OCI-LY3 (cell line): ENCODE results near the gene ZEB1.

Experiments
- H2AFZ ChIP-seq: fragments of 200-600, 300-600 bp; shearing (Covaris generic); 2 replicates; pipeline ENCODE4 v1.6.0; 2014; ENCODE audit warnings: antibody characterized with exemption, low read depth, low read length
- H3K27ac ChIP-seq: fragments of 200-600, 300-600 bp; sonication (generic); 2 replicates; pipeline ENCODE4 v1.5.1; 2014; ENCODE audit warnings: mild to moderate bottlenecking, low read length, moderate library complexity, mixed read lengths
- H3K27me3 ChIP-seq: fragments of 200-600, 300-600 bp; sonication (generic); 2 replicates; pipeline ENCODE4 v1.6.1; 2014; ENCODE audit warnings: low read depth, low read length, mixed read lengths
- H3K36me3 ChIP-seq: fragments of 200-600, 300-600 bp; sonication (generic); replicated peaks from 2 replicates; pipeline ENCODE3; 2014; ENCODE audit warnings: low read depth, low read length, mixed read lengths
- H3K4me1 ChIP-seq: fragments of 300-600, 200-600 bp; sonication (generic); 2 replicates; pipeline ENCODE4 v1.6.1; 2014; ENCODE audit warnings: low read length, mixed read lengths
- H3K4me2 ChIP-seq: fragments of 200-600, 300-600 bp; sonication (generic); 2 replicates; pipeline ENCODE4 v1.6.1; 2014; ENCODE audit warnings: low read length, mixed read lengths
- H3K4me3 ChIP-seq: fragments of 300-600, 200-600 bp; sonication (generic); 2 replicates; pipeline ENCODE4 v1.5.1; 2014; ENCODE audit warnings: antibody characterized with exemption, mild to moderate bottlenecking, low read length, moderate library complexity
- H3K79me2 ChIP-seq: fragments of 300-600, 200-600 bp; shearing (Covaris generic); 2 replicates; pipeline ENCODE4 v1.6.1; 2014; ENCODE audit warnings: mild to moderate bottlenecking, low read length, mixed read lengths
- H3K9ac ChIP-seq: fragments of 300-600, 200-600 bp; shearing (Covaris generic); 2 replicates; pipeline ENCODE4 v1.6.0; 2014; ENCODE audit warnings: mild to moderate bottlenecking, low read length, moderate library complexity
- H3K9me3 ChIP-seq: fragments of 200-600, 300-600 bp; shearing (Covaris generic); 2 replicates; pipeline ENCODE4 v1.6.1; 2014; ENCODE audit warnings: low read length, mixed read lengths; ENCODE audit not compliant: insufficient read depth
- H4K20me1 ChIP-seq: fragments of 200-600, 300-600 bp; sonication (generic); 2 replicates; pipeline ENCODE4 v1.6.1; 2016; ENCODE audit warnings: low read length, mixed read lengths; ENCODE audit not compliant: insufficient read depth
- CTCF ChIP-seq: fragments of 200-600, 300-600 bp; sonication (generic); IDR thresholded peaks from 2 replicates; pipeline ENCODE4 v1.5.1; 2014; ENCODE audit warnings: antibody characterized with exemption, low read length, low read depth
- EZH2phosphoT487 ChIP-seq: fragments of 200-600 bp; shearing (Covaris generic); IDR thresholded peaks from 2 replicates; pipeline ENCODE4 v1.6.1; 2018; ENCODE audit warnings: antibody characterized with exemption, mixed run types, low read depth

Gene ZEB1

GRCh38 chr10:31457858-31458257 is 138.8 kb downstream of the ZEB1 start:
- Histone ChIP-seq H3K79me2 (peaks cover 45% of the 10 kb centered on the region), H2AFZ (no peak overlapping the region), H3K9ac (no peak overlapping the region), H3K9me3 (no peaks in the 10 kb centered on the region), H4K20me1 (peaks cover 8% of the 10 kb centered on the region), H3K4me1 (no peaks in the 10 kb centered on the region), H3K27me3 (no peaks in the 10 kb centered on the region), H3K4me3 (no peak overlapping the region), H3K36me3 (peaks cover 24% of the 10 kb centered on the region), H3K27ac (no peak overlapping the region), H3K4me2 (no peak overlapping the region)
- TF ChIP-seq CTCF: no peak
- no peak for TF ChIP-seq EZH2phosphoT487

- TF ChIP-seq EZH2phosphoT487 (no peak), CTCF (no peak)
- Histone ChIP-seq H4K20me1 (peaks cover 8% of the 10 kb centered on the region), H3K27ac (no peak overlapping the region), H3K4me3 (no peak overlapping the region), H3K79me2 (peaks cover 40% of the 10 kb centered on the region), H3K36me3 (peaks cover 35% of the 10 kb centered on the region), H3K9ac (no peak overlapping the region), H3K27me3 (no peaks in the 10 kb centered on the region), H2AFZ (no peak overlapping the region), H3K4me1 (no peaks in the 10 kb centered on the region), H3K4me2 (no peak overlapping the region), H3K9me3 (peaks cover 9% of the 10 kb centered on the region; the same call in 1 of the 2 replicates)
These were observed 140.0 kb downstream of the ZEB1 start for GRCh38 chr10:31458974-31459373.

GRCh38 chr10:31460242-31460641 is 141.2 kb downstream of the ZEB1 start:
- no peaks in the 10 kb centered on the region for H3K4me1 ChIP-seq
- peaks cover 17% of the 10 kb centered on the region for H3K9me3 ChIP-seq
- no peaks in the 10 kb centered on the region for H3K27me3 ChIP-seq
- no peak overlapping the region for H3K4me2 ChIP-seq
- H3K36me3 ChIP-seq: peaks cover 43% of the 10 kb centered on the region
- no peak overlapping the region for H3K9ac ChIP-seq
- peaks cover 8% of the 10 kb centered on the region for H4K20me1 ChIP-seq
- H3K4me3 ChIP-seq: no peak overlapping the region
- H3K79me2 ChIP-seq: peaks cover 40% of the 10 kb centered on the region
- no peak overlapping the region for H3K27ac ChIP-seq
- TF ChIP-seq CTCF (no peak), EZH2phosphoT487 (no peak)
- H2AFZ ChIP-seq: no peak overlapping the region

- Histone ChIP-seq H3K4me2 (no peak overlapping the region), H3K4me1 (no peaks in the 10 kb centered on the region), H3K27me3 (no peaks in the 10 kb centered on the region), H3K79me2 (peaks cover 8% of the 10 kb centered on the region; the same call in 1 of the 2 replicates), H3K27ac (no peak overlapping the region), H3K4me3 (no peak overlapping the region), H3K36me3 (peaks cover 66% of the 10 kb centered on the region), H4K20me1 (no peaks in the 10 kb centered on the region), H2AFZ (no peak overlapping the region), H3K9me3 (peaks cover 17% of the 10 kb centered on the region), H3K9ac (no peak overlapping the region)
- no peak for TF ChIP-seq EZH2phosphoT487
- no peak for TF ChIP-seq CTCF
These were observed 145.5 kb downstream of the ZEB1 start for GRCh38 chr10:31464552-31464951.
